ENCODE data around the gene SPANXA1. TPM values are rescaled to one million over a fixed set of nuclear protein-coding genes. Genes with fewer than 3 reads are reported as not detected.
A peak's percentile ranks its signal among the peaks of the same experiment; 100 is the strongest.
"Not testable (repeated sequence)": the region's sequence is repeated elsewhere in the genome, so short reads cannot be mapped to it uniquely, and the experiment has no call there.

Gene SPANXA1, protein sequence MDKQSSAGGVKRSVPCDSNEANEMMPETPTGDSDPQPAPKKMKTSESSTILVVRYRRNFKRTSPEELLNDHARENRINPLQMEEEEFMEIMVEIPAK
- total RNA-seq: not detected

DNA sequence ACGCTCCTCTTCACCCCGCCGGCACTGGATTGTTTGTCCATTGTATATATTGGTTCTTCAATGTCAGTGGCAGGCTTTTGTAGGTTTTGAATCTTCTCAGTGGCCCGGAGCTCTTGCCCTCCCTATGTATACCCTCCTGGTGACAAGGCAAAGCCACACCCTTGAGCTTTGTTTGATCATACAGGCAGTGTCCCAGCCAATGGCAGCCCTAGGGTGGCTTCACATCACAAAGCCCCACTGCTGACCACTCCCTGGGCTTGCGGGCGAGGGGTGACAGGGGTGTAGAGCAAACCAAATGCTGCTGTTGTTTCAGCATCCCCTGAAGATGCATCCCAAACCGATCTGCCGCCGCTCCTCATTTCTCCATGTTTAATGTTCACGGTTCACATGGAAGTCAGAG, at the start of gene SPANXA1:
SPANXA1 (minus strand) TSS at position 101 of the 400 bp plus-strand sequence; CDS start at position 41, 60 bp downstream.
- H3K4me1 ChIP-seq; H3K36me3 ChIP-seq; H3K27me3 ChIP-seq; H3K9me3 ChIP-seq; DNase-seq; H3K27ac ChIP-seq; H3K4me3 ChIP-seq; ATAC-seq (ENCODE audit: low FRiP score in 2 of 2): not testable (repeated sequence)
- no CpG with 5 or more reads among the region's 10 CpGs for WGBS, 2 donors

DNA sequence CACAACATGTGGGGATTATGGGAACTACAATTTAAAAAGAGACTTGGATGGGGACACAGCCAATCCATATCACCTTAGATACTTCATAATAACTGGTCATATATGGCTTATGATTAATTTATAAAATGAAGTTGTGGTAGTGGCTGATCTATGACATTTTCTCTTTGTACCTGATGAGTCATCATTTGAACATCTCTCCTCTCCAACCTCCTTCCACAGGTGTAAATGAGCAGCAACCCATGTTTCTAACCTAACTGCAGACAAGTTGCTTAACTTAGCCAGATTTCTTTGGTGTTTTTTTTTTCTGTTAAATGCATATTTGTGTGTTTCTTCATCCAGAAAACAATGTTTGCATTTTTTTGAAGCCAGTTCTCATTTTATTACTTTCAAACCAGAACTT, 47.6 kb upstream of the SPANXA1 start:
- Histone ChIP-seq H3K4me3 (no peak overlapping the region), H3K27ac (no peak overlapping the region), H3K9me3 (peaks cover 0 to 4% (median 0%) of the 10 kb centered on the region in 4 donors), H3K36me3 (no peaks in the 10 kb centered on the region), H3K27me3 (no peaks in the 10 kb centered on the region), H3K4me1 (no peaks in the 10 kb centered on the region)
- ATAC-seq (ENCODE audit: low FRiP score in 2 of 2): no peak
- TF ChIP-seq POLR2A (IDR thresholded peaks at IDR 0.05): no peak
- TF ChIP-seq EP300 (IDR thresholded peaks at IDR 0.05): no peak
- TF ChIP-seq, protein P1, sequence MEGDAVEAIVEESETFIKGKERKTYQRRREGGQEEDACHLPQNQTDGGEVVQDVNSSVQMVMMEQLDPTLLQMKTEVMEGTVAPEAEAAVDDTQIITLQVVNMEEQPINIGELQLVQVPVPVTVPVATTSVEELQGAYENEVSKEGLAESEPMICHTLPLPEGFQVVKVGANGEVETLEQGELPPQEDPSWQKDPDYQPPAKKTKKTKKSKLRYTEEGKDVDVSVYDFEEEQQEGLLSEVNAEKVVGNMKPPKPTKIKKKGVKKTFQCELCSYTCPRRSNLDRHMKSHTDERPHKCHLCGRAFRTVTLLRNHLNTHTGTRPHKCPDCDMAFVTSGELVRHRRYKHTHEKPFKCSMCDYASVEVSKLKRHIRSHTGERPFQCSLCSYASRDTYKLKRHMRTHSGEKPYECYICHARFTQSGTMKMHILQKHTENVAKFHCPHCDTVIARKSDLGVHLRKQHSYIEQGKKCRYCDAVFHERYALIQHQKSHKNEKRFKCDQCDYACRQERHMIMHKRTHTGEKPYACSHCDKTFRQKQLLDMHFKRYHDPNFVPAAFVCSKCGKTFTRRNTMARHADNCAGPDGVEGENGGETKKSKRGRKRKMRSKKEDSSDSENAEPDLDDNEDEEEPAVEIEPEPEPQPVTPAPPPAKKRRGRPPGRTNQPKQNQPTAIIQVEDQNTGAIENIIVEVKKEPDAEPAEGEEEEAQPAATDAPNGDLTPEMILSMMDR (IDR thresholded peaks at IDR 0.05): no peak
- TF ChIP-seq POLR2AphosphoS5 (IDR thresholded peaks at IDR 0.05): no peak
- no peak for DNase-seq

DNA sequence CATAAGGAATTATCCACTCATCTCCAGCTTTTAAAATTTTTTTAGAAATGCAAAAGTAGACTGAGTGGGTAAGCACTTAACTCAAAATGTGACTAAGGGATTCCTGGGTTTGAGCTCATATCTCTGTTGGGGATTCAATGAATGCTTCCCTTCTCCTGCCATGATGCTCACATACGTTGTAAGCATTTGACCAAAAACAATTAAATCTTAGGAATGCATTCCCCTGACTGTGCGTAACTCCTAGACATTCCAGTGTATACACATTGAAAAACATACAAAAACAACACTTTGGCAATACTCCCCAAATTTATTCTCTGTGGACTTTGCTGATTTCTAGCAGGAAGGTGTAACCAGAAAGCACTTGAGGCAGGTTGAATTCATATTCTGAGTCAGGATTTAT, 34.8 kb upstream of the SPANXA1 start:
- WGBS, 2 donors: 61 to 68% methylated on average over 2 of the region's 2 CpGs
- Histone ChIP-seq H3K4me1 (no peaks in the 10 kb centered on the region), H3K36me3 (no peaks in the 10 kb centered on the region), H3K27ac (no peak overlapping the region), H3K4me3 (no peak overlapping the region), H3K27me3 (no peaks in the 10 kb centered on the region), H3K9me3 (no peaks in the 10 kb centered on the region)
- no peak for ATAC-seq (ENCODE audit: low FRiP score in 2 of 2)
- no peak for DNase-seq
- TF ChIP-seq POLR2A (IDR thresholded peaks at IDR 0.05) (no peak), POLR2AphosphoS5 (IDR thresholded peaks at IDR 0.05) (no peak), EP300 (IDR thresholded peaks at IDR 0.05) (no peak)
- TF ChIP-seq, protein P1 (IDR thresholded peaks at IDR 0.05): no peak

DNA sequence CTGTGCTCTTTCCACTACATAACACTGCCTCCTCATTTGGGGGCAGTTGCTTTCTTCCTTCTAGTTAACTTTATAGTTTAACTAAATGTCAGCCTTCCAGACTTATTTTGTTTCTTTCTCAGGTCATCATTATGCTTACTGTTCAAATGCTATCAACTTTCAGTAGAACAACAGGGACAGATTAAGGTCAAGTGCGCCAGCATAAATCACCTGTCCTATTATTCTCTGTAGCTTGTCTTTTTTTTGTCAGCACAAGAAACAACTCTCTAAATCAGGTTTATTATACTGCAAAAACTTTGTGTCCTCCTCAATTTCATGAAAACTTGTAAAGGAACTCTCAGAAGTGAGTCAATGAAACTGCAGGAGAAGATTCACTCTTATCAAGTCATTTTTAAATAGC, 24.6 kb upstream of the SPANXA1 start:
- Histone ChIP-seq H3K27ac (no peak overlapping the region), H3K9me3 (no peaks in the 10 kb centered on the region), H3K27me3 (no peaks in the 10 kb centered on the region), H3K36me3 (no peaks in the 10 kb centered on the region), H3K4me3 (no peak overlapping the region), H3K4me1 (no peaks in the 10 kb centered on the region)
- TF ChIP-seq POLR2A (IDR thresholded peaks at IDR 0.05) (no peak), POLR2AphosphoS5 (IDR thresholded peaks at IDR 0.05) (no peak), EP300 (IDR thresholded peaks at IDR 0.05) (no peak)
- TF ChIP-seq, protein P1 (IDR thresholded peaks at IDR 0.05): no peak
- ATAC-seq (ENCODE audit: low FRiP score in 2 of 2) (no peak), DNase-seq (no peak)
- WGBS, 2 donors: 87 to 100% methylated on average over 1 of the region's 1 CpG

DNA sequence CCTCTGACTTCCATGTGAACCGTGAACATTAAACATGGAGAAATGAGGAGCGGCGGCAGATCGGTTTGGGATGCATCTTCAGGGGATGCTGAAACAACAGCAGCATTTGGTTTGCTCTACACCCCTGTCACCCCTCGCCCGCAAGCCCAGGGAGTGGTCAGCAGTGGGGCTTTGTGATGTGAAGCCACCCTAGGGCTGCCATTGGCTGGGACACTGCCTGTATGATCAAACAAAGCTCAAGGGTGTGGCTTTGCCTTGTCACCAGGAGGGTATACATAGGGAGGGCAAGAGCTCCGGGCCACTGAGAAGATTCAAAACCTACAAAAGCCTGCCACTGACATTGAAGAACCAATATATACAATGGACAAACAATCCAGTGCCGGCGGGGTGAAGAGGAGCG, 4.9 kb upstream of the SPANXA1 start, which contains the start of gene SPANXA2:
SPANXA2 (plus strand) TSS at position 301 of the 400 bp plus-strand sequence; CDS start at position 361, 60 bp downstream.
- H3K36me3 ChIP-seq; H3K27ac ChIP-seq; H3K4me3 ChIP-seq; ATAC-seq (ENCODE audit: low FRiP score in 2 of 2); H3K27me3 ChIP-seq; DNase-seq; H3K4me1 ChIP-seq; H3K9me3 ChIP-seq: not testable (repeated sequence)
- WGBS, 2 donors: no CpG with 5 or more reads among the region's 10 CpGs

DNA sequence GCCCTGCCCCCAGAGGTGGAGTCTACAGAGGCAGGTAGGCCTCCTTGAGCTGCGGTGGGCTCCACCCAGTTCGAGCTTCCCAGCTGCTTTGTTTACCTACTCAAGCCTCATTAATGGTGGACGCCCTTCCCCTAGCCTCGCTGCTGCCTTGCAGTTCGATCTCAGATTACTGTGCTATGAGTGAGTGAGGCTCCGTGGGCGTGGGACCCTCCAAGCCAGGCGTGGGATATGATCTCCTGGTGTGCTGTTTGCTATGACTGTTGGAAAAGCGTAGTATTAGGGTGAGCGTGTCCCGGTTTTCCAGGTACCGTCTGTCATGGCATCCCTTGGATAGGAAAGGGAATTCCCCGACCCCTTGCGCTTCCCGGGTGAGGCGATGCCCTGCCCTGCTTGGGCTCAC, 42.0 kb downstream of the SPANXA1 start:
- H3K9me3 ChIP-seq; ATAC-seq (ENCODE audit: low FRiP score in 2 of 2); H3K27me3 ChIP-seq; H3K27ac ChIP-seq; H3K4me1 ChIP-seq; H3K36me3 ChIP-seq; H3K4me3 ChIP-seq: not testable (repeated sequence)
- DNase-seq: peak in 1 of 2 donors; percentile 4
- WGBS, 2 donors: 100% methylated on average over 4 of the region's 16 CpGs; no CpG with 5 or more reads in 1 of the 2 donors

Other genes with a start within 250 kb of the SPANXA1 start
- not detected for gene SPANXA2, start 5.0 kb upstream of the SPANXA1 start, total RNA-seq
- not detected for gene SPANXD, start 114.0 kb upstream of the SPANXA1 start, total RNA-seq

All from upper lobe of left lung (tissue), 6 donors.